Measurements from ENCODE around the gene CTCFL. TPM values are rescaled to one million over a fixed set of nuclear protein-coding genes. Genes with fewer than 3 reads are reported as not detected.

CTCFL gene
- total and polyA plus RNA-seq, 2 of the 8 experiments (the other 6 are each of a cell fraction or from before 2014, with no cell fraction given) = 0.30 to 0.80 TPM

DNA sequence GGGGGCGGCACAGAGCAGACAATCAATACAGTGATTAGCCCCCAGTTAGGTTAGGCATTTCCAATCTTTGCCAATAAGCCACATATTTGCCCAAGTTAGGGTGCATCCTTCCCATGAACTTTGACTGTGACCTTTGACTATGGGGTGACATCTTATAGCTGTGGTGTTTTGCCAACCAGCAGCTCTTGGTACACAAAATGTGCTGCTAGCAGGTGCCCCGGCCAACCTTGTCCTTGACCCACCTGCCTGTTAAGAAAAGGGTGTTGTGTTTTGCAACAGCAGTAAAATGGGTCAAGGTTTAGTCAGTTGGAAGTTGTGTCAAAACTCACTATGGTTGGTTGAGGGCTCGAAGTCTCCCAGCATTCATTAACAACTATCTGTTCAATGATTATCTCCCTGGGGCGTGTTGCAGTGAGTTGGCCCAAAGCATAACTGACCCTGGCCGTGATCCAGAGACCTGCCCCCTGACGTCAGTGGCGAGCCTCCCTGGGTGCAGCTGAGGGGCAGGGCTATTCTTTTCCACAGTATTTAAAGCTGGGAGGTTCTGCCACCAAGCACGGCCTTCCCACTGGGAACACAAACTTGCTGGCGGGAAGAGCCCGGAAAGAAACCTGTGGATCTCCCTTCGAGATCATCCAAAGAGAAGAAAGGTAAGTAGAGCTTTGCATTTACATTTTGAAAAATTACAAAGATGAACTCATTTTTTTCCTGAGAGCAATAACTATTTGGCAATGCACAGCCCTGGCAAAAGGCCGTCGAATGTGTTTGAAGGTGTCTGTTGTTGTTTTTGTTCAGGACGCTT, 35.8 kb upstream of the CTCFL start, which contains the start of gene PCK1:
TSS of gene PCK1 (plus strand) at position 557 of the 802 bp plus-strand sequence. CDS start 302 bp downstream, outside the sequence.
- H3K4me2 ChIP-seq (ENCODE audit: insufficient read depth in 1 of 2, low read depth in 2 of 2, low read length in 2 of 2) = no peak within 1 kb of the TSS
- no peaks in the 10 kb centered on the region for H3K9me3 ChIP-seq (ENCODE audit: insufficient read depth in 2 of 2, low read depth in 1 of 2, low read length in 1 of 2)
- H4K20me1 ChIP-seq (replicated peaks in 1 of 2; ENCODE audit: control insufficient read depth in 1 of 2, insufficient read depth in 2 of 2, low read length in 2 of 2) = no peaks in the 10 kb centered on the region
- FAIRE-seq (no peak), DNase-seq (ENCODE audit: low read depth in 1 of 2, low spot score in 2 of 2) (no peak)
- H4K91ac ChIP-seq (replicated peaks; ENCODE audit: insufficient read length, low read length) = no peak within 1 kb of the TSS
- WGBS, 2 experiments (ENCODE audit: extremely low coverage in 1 of 2, insufficient coverage in 1 of 2, insufficient read length in 1 of 2, insufficient replicate concordance in 2 of 2, low coverage in 1 of 2, low lambda C conversion rate in 2 of 2, missing lambda C conversion rate in 1 of 2) = 94% methylated on average over 14 of the region's 14 CpGs; no CpG with 5 or more reads in 1 of the 2 experiments
- no peaks in the 10 kb centered on the region for H3K79me2 ChIP-seq (ENCODE audit: control insufficient read depth in 1 of 2, insufficient read depth in 2 of 2, low read length in 2 of 2)
- POLR2A ChIA-PET (ENCODE audit: partially characterized antibody) = no interaction called here
- H2AK5ac ChIP-seq (ENCODE audit: low read depth, low read length) = no peak within 1 kb of the TSS
- H3K36me3 ChIP-seq (ENCODE audit: control insufficient read depth in 2 of 4, insufficient read depth in 4 of 4, low read length in 3 of 4) = no peaks in the 10 kb centered on the region
- H3K14ac ChIP-seq (ENCODE audit: insufficient read length) = no peak within 1 kb of the TSS
- no peak within 1 kb of the TSS for H3K18ac ChIP-seq (ENCODE audit: extremely low read depth, low read length)
- TF ChIP-seq EP300 (IDR thresholded peaks at IDR 0.05; ENCODE audit: borderline replicate concordance in 1 of 2, low read depth in 2 of 2, low read length in 2 of 2) (no peak), KDM1A (IDR thresholded peaks at IDR 0.05; ENCODE audit: borderline replicate concordance, low read length) (no peak), RAD21 (IDR thresholded peaks at IDR 0.05 in 1 of 2, conservative IDR thresholded peaks at IDR 0.05 in 1 of 2; ENCODE audit: low read depth in 2 of 2, low read length in 2 of 2) (no peak), YY1 (IDR thresholded peaks at IDR 0.05; ENCODE audit: low read depth, low read length) (no peak)
- no peak within 1 kb of the TSS for H3K9ac ChIP-seq (replicated peaks in 1 of 4; ENCODE audit: extremely low read depth in 1 of 4, low read depth in 3 of 4, low read length in 3 of 4)
- H4K8ac ChIP-seq (ENCODE audit: extremely low read depth, insufficient read depth, low read length) = no peak within 1 kb of the TSS
- no peaks in the 10 kb centered on the region for H3K4me1 ChIP-seq (replicated peaks in 1 of 4; ENCODE audit: control insufficient read depth in 3 of 4, insufficient read depth in 4 of 4, low read length in 3 of 4)
- CTCF ChIA-PET (ENCODE audit: partially characterized antibody) = interaction anchor here (1.0 to 6.3 kb wide), 5 partner anchors 11 to 45 kb away, joined by 3 to 46 read pairs (median 5); no protein-coding TSS in a partner anchor
- no peaks in the 10 kb centered on the region for H3K23me2 ChIP-seq (ENCODE audit: low read depth, low read length)
- no peak within 1 kb of the TSS for H2BK120ac ChIP-seq (replicated peaks; ENCODE audit: low read depth, low read length)
- H2AFZ ChIP-seq (ENCODE audit: low read length) = no peak within 1 kb of the TSS; the same call in 1 of the 2 replicates
- no peak within 1 kb of the TSS for H4K5ac ChIP-seq (ENCODE audit: insufficient read length, low read depth, low read length)
- H2BK12ac ChIP-seq (ENCODE audit: low read depth, low read length) = no peak within 1 kb of the TSS
- H3K4me3 ChIP-seq (ENCODE audit: extremely low read depth in 1 of 4, insufficient read depth in 2 of 4, low read depth in 3 of 4, low read length in 4 of 4) = no peak within 1 kb of the TSS
- no peak within 1 kb of the TSS for H2BK5ac ChIP-seq (ENCODE audit: low read depth, low read length)
- no peak within 1 kb of the TSS for H3K56ac ChIP-seq (replicated peaks; ENCODE audit: insufficient read length, low read depth, low read length)
- no peaks in the 10 kb centered on the region for H3K27me3 ChIP-seq (replicated peaks in 1 of 4; ENCODE audit: control insufficient read depth in 3 of 4, extremely low read depth in 1 of 4, insufficient read depth in 3 of 4, low read length in 3 of 4)
- no peak within 1 kb of the TSS for H3K23ac ChIP-seq (ENCODE audit: insufficient read length)
- H2BK15ac ChIP-seq (ENCODE audit: low read length) = no peak within 1 kb of the TSS
- H3K79me1 ChIP-seq (ENCODE audit: low read depth, low read length) = no peaks in the 10 kb centered on the region
- H3K27ac ChIP-seq (ENCODE audit: low read depth, low read length) = no peak within 1 kb of the TSS
- no peak within 1 kb of the TSS for H2BK20ac ChIP-seq (ENCODE audit: low read length)
- H3K4ac ChIP-seq (replicated peaks; ENCODE audit: insufficient read length, low read depth, low read length) = no peak within 1 kb of the TSS

All from H1 (cell line).